Medulla oblongata (tissue), 1 donor: ENCODE measurements around the gene PFN3.

Experiments
- DNase-seq: peaks from one replicate; pipeline ENCODE4 v3.0.0-alpha.2; 2015; ENCODE audit errors: extremely low spot score

Gene PFN3

GRCh38 chr5:177373806-177374205 lies 26.7 kb downstream of the PFN3 start:
- no peak for DNase-seq

GRCh38 chr5:177372910-177373309 lies 27.6 kb downstream of the PFN3 start:
- no peak for DNase-seq

- DNase-seq = no peak
Observed at GRCh38 chr5:177372034-177372896, 28.2 kb downstream of the PFN3 start.

- DNase-seq = no peak
Observed at GRCh38 chr5:177371120-177372033, 29.1 kb downstream of the PFN3 start.

GRCh38 chr5:177370488-177371119 lies 29.9 kb downstream of the PFN3 start:
- peak; percentile 37 for DNase-seq

- DNase-seq = no peak
Observed at GRCh38 chr5:177369645-177370440, 30.6 kb downstream of the PFN3 start.

- DNase-seq = no peak
Observed at GRCh38 chr5:177368869-177369644, 31.4 kb downstream of the PFN3 start.

- no peak for DNase-seq
Observed at GRCh38 chr5:177367981-177368868, 32.2 kb downstream of the PFN3 start.

GRCh38 chr5:177367323-177367848 lies 33.1 kb downstream of the PFN3 start:
- no peak for DNase-seq

GRCh38 chr5:177366528-177367322 lies 33.7 kb downstream of the PFN3 start:
- peak; percentile 27 for DNase-seq

- no peak for DNase-seq
Observed at GRCh38 chr5:177365845-177366527, 34.5 kb downstream of the PFN3 start.

- no peak for DNase-seq
Observed at GRCh38 chr5:177364159-177364962, 36.1 kb downstream of the PFN3 start.

GRCh38 chr5:177363565-177363964 lies 36.9 kb downstream of the PFN3 start:
- DNase-seq = no peak

- no peak for DNase-seq
Observed at GRCh38 chr5:177362610-177363507, 37.6 kb downstream of the PFN3 start.

- no peak for DNase-seq
Observed at GRCh38 chr5:177362292-177362609, 38.2 kb downstream of the PFN3 start.
